GM18870 (cell line): ENCODE data around the gene SLX4IP.

ENCODE experiments used
- ATAC-seq: cut with Tn5 transposase; IDR thresholded peaks from one replicate; pipeline ENCODE4 v1.9.1; 2021; ENCODE audit warnings: moderate library complexity; ENCODE audit not compliant: unreplicated experiment

SLX4IP gene

GRCh38 chr20:10642856-10643559 is 207.9 kb downstream of the SLX4IP start:
- ATAC-seq, result no peak

- ATAC-seq, result no peak
These were observed 208.4 kb downstream of the SLX4IP start for GRCh38 chr20:10643560-10643873.

- ATAC-seq, result no peak
These were observed 209.5 kb downstream of the SLX4IP start for GRCh38 chr20:10644458-10645204.

- no peak for ATAC-seq
These were observed 210.1 kb downstream of the SLX4IP start for GRCh38 chr20:10645205-10645570.

- no peak for ATAC-seq
These were observed 210.9 kb downstream of the SLX4IP start for GRCh38 chr20:10646006-10646405.

GRCh38 chr20:10646886-10647420 is 211.8 kb downstream of the SLX4IP start:
- ATAC-seq, result no peak

GRCh38 chr20:10647471-10647870 is 212.4 kb downstream of the SLX4IP start:
- no peak for ATAC-seq

- ATAC-seq, result no peak
These were observed 212.8 kb downstream of the SLX4IP start for GRCh38 chr20:10647909-10648308.

- ATAC-seq, result no peak
These were observed 213.5 kb downstream of the SLX4IP start for GRCh38 chr20:10648651-10649050.

GRCh38 chr20:10649080-10649796 is 214.1 kb downstream of the SLX4IP start:
- ATAC-seq, result no peak

- ATAC-seq, result no peak
These were observed 214.7 kb downstream of the SLX4IP start for GRCh38 chr20:10649797-10650160.

GRCh38 chr20:10651227-10651990 is 216.3 kb downstream of the SLX4IP start:
- no peak for ATAC-seq

GRCh38 chr20:10652185-10652584 is 217.1 kb downstream of the SLX4IP start:
- ATAC-seq, result no peak

GRCh38 chr20:10652660-10653261 is 217.7 kb downstream of the SLX4IP start:
- no peak for ATAC-seq

- no peak for ATAC-seq
These were observed 218.6 kb downstream of the SLX4IP start for GRCh38 chr20:10653599-10654249.

- no peak for ATAC-seq
These were observed 219.1 kb downstream of the SLX4IP start for GRCh38 chr20:10654250-10654610.

- peak; percentile 76 for ATAC-seq
These were observed 219.5 kb downstream of the SLX4IP start for GRCh38 chr20:10654630-10655029.

- no peak for ATAC-seq
These were observed 220.9 kb downstream of the SLX4IP start for GRCh38 chr20:10655720-10656669.

GRCh38 chr20:10657453-10657852 is 222.3 kb downstream of the SLX4IP start:
- ATAC-seq, result no peak
